GM15510 (cell line): ENCODE measurements around the gene PRKCI.

Experiments
- POLR2A ChIP-seq: IDR thresholded peaks from 3 replicates; pipeline ENCODE4 v1.6.1; 2011; ENCODE audit warnings: borderline replicate concordance; ENCODE audit not compliant: insufficient read length; ENCODE audit errors: extremely low read depth

PRKCI gene

DNA sequence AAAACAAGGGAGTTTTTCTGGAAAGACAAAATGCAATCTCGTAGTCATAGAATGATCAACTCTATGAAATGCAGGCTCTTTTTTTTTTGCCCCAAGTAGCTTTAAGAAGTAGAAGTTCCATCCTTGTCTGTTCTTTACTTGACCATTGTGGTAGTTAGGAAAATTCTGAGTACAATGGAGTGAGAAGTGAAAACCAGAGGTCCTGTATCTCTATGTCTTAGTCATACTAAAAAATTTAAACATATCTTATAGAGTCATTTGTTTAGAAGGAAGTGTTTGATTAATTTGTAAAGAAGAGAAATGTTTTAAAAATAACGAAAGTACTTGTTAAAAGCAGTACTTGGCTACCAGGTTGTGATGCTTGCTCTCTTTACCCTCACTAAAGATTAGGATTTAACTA lies 52.4 kb downstream of the PRKCI start:
- no peak for TF ChIP-seq POLR2A

- TF ChIP-seq POLR2A, result no peak
These were observed 53.6 kb downstream of the PRKCI start for GRCh38 chr3:170275832-170276231.

DNA sequence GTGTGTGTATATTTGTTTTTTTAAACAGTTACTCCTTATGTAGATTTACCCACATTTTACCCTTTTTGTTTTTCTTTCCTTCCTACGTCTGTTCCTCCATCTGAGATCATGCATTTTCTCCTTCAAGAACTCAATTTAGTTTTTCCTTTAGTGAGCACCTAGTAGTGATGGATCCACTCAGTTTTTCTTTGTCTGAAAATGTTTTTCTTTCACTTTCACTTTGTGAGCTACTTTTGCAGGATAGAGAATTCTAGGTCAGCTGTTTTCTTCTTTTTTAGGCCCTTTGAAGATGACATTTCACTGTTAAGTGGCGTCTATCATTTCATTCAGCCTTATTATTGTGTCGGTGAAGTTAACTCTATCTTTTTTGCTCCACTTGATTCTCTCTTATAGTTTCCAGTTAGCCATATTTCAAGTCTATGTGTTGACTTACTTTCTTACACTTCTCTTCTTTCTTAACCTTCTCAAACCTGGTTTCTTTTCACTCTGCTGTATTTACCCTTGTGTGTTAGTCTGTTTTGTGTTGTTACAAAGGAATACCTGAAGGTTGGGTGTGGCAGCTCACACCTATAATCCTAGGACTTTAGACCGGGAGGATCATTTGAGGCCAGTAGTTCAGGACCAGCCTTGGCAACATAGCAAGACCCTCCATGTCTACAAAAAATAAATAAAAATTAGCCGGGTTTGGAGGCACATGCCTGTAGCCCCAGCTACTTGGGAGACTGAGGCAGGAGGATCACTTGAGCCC lies 55.8 kb downstream of the PRKCI start:
- no peak for TF ChIP-seq POLR2A

DNA sequence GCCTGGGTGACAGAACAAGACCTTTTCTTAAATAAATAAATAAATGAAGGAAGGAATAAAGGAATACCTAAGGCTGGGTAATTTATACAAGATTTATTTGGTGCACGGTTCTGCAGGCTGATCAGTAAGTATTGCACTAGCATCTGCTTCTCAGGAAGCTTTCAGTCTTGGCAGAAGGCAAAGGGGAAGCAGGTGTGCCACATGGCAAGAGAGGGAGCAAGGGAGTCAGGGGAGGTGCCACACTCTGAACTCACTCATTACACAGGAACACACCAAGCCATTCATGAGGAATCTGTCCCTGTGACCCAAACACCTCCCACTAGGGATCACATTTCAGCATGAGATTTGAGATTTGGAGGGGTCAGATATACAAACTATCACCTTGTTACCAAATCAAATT lies 56.4 kb downstream of the PRKCI start:
- TF ChIP-seq POLR2A, result no peak

- TF ChIP-seq POLR2A, result no peak
These were observed 68.0 kb downstream of the PRKCI start for GRCh38 chr3:170290194-170290593.

GRCh38 chr3:170295586-170295985 lies 73.4 kb downstream of the PRKCI start:
- TF ChIP-seq POLR2A, result no peak

DNA sequence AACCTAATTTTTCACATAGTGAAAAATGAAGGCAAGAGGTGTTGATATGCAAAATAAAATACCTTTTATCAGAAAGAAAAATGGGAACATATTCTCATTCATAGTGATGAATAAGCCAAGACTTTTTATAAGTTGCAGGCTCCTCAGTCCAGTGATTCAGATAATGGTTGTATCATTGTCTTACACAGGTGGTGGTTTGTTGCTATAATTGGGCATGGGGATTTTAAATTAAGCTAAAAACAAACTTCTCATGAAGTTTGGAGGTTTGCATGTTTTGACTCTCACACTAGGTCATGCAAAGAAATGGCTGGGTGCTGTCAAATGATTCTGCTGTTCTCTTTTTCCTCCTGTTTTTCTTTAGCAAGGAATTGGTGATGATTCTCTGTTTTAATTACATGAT lies 74.5 kb downstream of the PRKCI start:
- TF ChIP-seq POLR2A, result no peak

DNA sequence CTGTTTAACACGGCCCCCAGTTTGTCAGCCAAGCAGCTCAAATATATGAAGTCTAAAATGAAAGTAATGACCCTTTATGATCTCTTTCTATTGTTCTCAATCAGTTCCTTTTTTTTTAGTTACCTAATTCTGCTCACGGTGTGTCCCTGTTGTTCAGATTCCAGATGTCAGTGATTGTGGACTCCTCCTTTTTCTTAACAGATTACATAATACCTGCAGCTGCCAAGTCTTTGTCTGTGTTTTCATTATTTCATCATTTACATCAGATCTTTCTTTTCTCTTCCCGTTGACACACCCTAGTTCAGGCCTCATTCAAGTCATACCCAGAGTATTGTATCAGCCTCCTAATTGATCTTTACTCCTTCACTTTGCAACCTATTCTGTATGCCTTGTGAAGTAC lies 79.2 kb downstream of the PRKCI start:
- TF ChIP-seq POLR2A, result no peak

DNA sequence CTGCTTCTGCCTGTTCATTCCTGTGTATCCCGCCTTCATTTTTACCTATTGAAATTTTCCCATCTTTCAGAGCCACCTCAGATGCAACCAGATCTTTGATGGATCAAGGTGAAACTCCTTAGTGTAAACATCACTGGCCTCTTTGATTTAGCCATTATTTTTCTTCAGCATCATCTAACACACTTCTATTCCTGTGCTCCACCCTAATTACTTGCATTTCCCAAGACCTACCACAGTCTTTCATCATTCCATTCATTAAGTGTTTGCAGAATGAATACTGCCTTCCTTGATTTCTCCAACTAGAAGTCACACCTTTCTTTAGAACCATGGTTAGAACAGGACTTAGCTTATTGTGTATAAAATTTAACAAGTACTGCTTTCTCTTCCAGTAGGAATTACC lies 79.8 kb downstream of the PRKCI start:
- TF ChIP-seq POLR2A, result no peak

- TF ChIP-seq POLR2A, result no peak
These were observed 83.8 kb downstream of the PRKCI start for GRCh38 chr3:170306015-170306414.

- no peak for TF ChIP-seq POLR2A
These were observed 85.6 kb downstream of the PRKCI start for GRCh38 chr3:170307671-170308405.

GRCh38 chr3:170309046-170309445 lies 86.8 kb downstream of the PRKCI start:
- TF ChIP-seq POLR2A, result no peak

DNA sequence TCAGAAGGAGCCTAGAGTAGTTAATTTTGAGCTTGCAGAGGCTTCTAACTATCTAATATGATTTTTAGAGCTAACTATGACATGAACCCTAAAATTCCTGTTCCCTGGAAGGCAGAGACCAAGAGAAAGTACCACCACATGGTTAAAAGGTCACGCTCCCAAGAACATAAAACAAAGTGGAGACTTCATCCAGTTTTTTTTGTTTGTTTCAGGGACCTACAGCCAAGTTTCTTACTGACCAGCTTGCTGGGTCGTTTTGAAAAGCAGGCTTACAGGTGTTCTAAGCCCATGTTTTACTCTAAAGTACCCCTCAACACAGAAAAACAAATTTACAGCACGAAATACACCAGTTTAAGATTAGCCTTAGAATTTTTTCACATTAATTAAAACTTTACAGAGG lies 95.7 kb downstream of the PRKCI start:
- TF ChIP-seq POLR2A, result no peak

DNA sequence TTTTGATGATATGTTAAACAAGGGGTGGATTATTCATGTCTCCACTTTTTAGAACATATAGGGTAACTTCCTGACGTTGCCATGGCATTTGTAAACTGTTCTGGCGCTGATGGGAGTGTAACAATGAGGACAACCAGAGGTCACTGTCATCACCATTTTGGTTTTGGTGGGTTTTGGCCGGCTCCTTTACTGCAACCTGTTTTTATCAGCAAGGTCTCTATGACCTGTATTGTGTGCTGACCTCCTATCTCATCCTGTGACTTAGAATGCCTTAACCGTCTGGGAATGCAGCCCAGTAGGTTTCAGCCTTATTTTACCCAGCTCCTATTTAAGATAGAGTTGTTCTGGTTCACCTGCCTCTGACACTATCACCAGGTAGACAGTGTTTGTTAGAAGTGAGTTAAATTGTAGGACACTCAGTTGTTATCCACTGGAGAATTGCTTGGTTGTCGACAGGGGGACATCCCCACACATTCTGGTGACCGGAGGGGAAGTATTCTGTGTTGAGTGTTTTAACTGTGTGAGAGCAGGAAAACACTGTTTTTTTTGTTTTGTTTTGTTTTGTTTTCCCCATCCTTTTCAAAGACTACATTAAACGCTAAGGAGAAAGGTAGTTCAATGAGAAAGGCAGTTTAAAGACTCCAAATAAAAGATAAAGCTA lies 98.4 kb downstream of the PRKCI start:
- no peak for TF ChIP-seq POLR2A

- no peak for TF ChIP-seq POLR2A
These were observed 99.3 kb downstream of the PRKCI start for GRCh38 chr3:170321321-170322034.
